Left cardiac atrium (tissue), 4 donors: ENCODE results near the gene CREBRF. TPM values are rescaled to one million over a fixed set of nuclear protein-coding genes. Genes with fewer than 3 reads are reported as not detected.
A peak's percentile ranks its signal among the peaks of the same experiment; 100 is the strongest.
"Not testable (repeated sequence)": the region's sequence is repeated elsewhere in the genome, so short reads cannot be mapped to it uniquely, and the experiment has no call there.

Experiments used
- ATAC-seq, 2 donors: fragments of 200-7000 bp; cut with Tn5 transposase; one replicate each; pipeline ENCODE4 v1.9.1; 2020; ENCODE audit warnings: mild to moderate bottlenecking in 2 of 2, moderate library complexity in 2 of 2
- DNase-seq: peaks from one replicate; pipeline ENCODE4 v3.0.0-alpha.2; 2020
- intact Hi-C, 2 donors: fragments of 100-400 bp; cut with DNase I; formaldehyde crosslinking; loops; one replicate each; pipeline versions ENCODE4 v1.14.1 to v1.15.1; 2022 to 2023
- total RNA-seq, 2 donors: library from RNA; stranded (reverse); fragmentation: NEBNext Ultra II Directional; extraction: Animal tissue kit (Norgen Biotek cat#: 25700); gene quantifications; one replicate each; pipeline ENCODE4 v1.2.1, GENCODE V29; 2021
- donor health status: DM: no; HTN: yes; CAD: no.
- donor health status: DM: no; HTN: yes; CAD: no; lungs with severe emphysema.
- donor health status: DM: yes; HTN: yes; CAD: no.
- donor health status: Dilated cardiomyopathy.

Gene CREBRF
- total RNA-seq, 2 donors from 2014 or later = 13.2 to 23.9 TPM

DNA sequence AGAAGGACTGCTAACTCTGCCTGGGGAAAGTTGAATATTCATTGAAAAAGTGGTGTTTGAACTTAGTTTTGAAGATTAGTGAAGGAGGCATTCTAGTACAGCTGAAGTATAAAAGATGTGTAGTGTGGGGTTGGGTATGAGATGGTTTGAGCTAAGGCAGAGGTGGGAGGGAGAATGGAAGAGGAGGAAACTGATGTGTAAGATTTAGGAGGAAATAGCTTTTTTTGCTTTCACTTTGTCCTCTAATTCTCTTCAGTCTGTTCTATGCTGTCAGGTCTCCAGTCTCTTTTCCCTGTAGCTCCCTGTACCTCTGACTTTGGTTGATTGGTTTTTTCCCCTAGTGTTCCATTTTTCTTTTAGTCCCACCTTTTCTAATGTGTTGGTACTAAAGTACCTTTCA lies 9.0 kb downstream of the CREBRF start:
- intact Hi-C loops = no loop called here
- DNase-seq (no peak), ATAC-seq (no peak)

DNA sequence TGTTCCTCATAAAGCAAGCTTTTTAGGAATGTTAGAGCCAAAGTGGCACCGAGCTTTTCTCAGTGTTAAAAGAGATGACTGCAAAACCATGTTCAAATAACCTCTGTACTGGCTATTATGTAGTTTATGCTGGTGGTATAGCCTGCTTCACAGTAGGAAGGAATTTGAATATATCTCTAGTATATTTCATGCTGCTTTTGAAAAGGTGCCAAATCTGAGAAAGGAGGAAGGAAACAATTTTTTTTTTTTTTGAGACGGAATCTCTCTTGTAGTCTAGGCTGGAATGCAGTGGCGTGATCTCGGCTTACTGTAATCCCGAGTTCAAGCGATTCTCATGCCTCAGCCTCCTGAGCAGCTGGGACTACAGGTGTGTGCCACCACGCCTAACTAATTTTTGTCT lies 13.5 kb downstream of the CREBRF start:
- intact Hi-C loops = no loop called here
- ATAC-seq (no peak), DNase-seq (no peak)

DNA sequence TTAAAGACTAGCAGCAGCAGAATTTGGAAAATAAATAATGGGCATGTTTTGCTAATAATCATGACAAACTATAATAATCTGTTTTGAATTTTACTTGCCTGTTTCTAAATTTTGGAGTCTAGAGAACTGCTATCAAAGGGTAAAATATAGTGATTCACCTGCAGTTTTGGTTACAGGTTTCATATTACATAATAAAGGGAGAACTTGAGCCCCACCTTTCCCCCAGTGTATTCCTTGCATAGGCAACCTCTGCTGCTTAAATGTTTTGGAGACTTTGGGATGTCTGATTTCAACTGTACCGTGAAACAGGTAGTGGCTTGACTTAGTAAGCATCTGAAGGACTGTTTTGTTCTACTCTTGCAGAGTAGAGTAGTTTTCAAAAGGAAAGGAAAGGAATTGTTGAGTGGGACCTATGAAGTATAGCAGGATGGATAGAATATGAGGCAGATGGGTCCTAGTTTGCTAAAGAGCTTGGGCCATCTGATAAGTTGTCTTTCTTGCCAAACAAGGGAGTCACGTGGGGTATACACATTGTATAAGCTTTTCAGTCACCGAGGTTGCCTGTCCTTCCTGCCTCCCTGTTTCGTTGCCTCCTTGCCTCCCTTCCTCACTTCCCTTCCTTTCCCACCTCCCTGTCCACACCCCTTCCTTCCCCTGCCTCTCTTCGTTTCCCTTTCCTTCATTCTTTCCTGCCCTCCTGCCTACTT lies 19.1 kb downstream of the CREBRF start:
- intact Hi-C loops = no loop called here
- DNase-seq = no peak
- no peak for ATAC-seq

DNA sequence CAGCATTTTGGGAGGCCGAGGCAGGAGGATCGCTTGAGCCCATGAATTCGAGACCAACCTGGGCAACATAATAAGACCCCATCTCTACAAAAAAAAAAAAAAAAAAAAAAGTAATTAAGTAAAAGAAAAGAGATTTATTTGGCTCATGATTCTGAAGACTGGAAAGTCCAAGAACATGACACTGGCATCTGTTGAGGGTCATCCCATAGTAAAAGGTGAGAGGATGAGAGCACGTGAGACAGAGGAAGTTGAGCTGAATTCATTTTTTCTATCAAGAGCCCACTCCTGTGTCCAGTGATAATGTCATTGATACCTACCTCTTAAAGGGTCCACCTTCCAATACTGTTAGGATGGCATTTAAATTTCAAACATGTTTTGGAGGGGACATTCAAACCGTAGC lies 19.8 kb downstream of the CREBRF start:
- no peak for DNase-seq
- ATAC-seq = no peak
- intact Hi-C loops = no loop called here

DNA sequence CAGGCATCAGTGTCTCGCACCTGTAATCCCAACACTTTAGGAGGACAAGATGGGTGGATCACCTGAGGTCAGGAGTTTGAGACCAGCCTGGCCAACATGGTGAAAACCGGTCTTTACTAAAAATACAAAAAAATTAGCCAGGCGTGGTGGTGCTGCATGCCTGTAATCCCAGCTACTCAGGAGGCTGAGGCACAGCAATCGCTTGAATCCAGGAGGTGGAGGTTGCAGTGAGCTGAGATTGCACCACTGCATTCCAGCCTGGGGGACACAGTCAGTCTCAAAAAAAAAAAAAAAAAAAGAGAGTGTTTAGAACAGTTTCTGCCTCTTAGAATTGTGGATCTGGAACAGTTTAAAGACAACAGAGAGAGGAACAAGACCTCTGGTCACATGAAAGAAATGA lies 20.3 kb downstream of the CREBRF start:
- ATAC-seq, intact Hi-C loops, DNase-seq: not testable (repeated sequence)

DNA sequence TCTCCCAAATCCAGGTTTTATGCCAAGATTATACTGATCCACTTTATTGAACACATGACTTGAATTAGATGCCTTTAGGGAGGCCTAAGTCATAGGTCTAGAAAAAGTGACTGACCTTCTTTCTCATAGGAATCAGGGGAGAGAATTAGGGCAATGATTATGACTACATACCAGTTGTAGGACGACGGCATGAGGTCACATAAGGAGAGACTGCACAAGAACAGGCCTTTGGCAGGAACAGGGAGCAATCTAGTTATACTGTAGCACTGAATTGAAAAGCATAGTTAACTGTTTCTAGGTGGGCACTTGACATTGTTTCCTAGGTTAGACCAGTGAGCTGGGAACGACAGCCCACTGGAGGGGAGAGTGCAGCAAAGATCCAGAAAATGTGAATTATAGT lies 22.7 kb downstream of the CREBRF start:
- intact Hi-C loops = no loop called here
- DNase-seq (no peak), ATAC-seq (peak in 1 of 2 donors; percentile 25)

DNA sequence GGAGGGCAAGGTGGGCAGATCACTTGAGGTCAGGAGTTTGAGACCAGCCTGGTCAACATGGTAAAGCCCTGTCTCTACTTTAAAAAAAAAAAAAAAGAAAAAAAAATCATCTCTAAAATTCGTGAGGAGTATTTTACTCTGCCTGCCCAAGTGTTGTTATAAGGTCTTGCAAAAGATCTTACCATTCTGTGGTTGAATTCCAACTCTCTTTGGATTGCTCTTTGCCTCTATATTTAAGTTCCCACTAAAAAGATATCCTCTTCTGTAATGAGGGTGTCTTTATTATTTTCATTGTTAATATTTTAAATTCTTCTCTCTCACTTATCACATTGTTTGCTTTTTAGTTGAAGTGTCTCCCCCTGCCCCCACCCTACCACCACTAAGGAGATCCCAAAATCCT lies 33.4 kb downstream of the CREBRF start:
- intact Hi-C loops = no loop called here
- DNase-seq (no peak), ATAC-seq (no peak)

DNA sequence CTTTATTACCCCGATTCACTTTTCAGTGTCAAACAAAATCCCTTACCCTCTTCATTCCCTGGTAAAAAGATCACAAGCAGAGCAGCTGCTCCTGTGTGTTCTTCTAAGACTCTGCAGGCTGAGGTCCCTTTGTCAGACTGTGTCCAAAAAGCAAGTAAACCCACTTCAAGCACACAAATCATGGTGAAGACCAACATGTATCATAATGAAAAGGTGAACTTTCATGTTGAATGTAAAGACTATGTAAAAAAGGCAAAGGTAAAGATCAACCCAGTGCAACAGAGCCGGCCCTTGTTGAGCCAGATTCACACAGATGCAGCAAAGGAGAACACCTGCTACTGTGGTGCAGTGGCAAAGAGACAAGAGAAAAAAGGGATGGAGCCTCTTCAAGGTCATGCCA lies 34.5 kb downstream of the CREBRF start:
- intact Hi-C loops = no loop called here
- DNase-seq (no peak), ATAC-seq (no peak)

DNA sequence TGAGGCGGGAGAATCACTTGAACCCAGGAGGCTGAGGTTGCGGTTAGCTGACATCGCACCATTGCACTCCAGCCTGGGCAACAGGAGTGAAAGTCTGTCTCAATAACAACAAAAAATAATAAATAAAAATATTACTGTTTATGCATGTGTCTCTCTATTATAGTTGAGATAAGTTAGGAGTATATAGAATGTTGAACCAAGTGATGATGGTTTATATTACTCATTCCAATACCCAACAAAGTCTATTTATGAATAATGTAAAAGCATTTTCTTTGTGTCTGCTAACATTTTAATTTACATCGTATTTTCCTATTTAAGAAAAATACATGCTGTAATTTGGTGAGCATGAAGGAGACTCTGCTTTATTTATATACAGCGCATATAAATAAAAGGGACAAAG lies 35.8 kb downstream of the CREBRF start:
- intact Hi-C loops = no loop called here
- DNase-seq (no peak), ATAC-seq (no peak)

DNA sequence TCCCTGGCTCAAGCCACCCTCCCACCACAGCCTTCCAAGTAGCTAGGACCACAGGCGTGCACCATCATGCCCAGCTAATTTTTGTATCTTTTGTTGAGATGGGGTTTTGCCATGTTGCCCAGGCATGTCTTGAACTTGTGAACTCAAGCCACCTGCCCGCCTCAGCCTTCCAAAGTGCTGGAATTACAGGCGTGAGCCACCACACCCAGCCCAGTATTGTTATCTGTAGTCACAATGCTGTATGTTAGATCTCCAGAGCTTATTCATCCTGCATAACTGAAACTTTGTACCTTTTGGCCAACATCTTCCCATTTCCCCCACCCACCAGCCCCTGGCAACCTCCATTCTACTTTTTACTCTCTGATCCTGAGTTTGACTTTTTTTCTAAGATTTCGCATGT lies 37.5 kb downstream of the CREBRF start:
- intact Hi-C loops = no loop called here
- ATAC-seq = peak in 1 of 2 donors; percentile 30
- no peak for DNase-seq

DNA sequence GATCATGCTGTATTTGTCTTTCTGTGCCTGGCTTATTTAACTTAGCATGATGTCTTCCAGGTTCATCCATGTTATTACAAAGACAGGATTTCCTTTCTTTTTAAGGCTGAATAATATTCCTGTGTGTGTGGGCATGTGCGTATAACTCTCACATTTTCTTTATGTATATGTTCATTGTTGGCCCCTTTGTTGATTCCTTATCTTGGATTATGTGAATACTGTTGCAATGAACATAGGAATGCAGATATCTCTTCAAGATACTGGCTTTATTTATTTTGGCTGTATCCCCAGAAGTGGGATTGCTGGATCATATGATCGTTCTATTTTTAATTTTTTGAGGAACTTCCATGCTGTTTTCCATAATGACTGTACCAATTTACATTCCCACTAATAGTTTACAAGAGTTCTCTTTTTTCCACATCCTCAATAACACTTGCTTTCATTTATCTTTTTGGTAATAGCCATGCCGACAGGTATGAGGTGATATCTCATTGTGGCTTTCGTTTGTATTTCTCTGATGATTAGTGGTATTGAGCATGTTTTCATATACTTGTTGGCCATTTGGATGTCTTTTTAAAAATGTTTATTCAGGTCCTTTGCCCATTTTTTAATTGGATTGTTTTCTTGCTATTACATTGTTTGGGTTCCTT lies 38.0 kb downstream of the CREBRF start:
- intact Hi-C loops = no loop called here
- ATAC-seq = peak in 1 of 2 donors; percentile 32
- no peak for DNase-seq

DNA sequence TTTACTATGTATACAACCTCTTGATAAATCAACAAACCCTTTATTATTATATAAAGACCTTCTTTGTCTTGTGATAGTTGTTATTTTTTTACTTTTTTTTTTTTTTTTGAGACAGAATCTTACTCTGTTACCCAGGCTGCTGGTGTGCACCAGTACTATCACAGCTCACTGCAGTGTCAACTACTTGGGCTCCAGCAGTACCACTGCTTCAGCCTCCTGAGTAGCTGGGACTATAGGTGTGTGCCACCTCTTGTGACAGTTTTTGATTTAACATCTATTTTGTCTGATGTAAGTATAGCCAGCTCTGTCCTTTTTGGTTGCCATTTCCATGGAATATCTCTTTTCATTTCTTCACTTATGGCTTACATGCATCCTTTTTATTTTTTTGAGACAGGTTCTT lies 42.6 kb downstream of the CREBRF start:
- ATAC-seq (no peak), DNase-seq (no peak)
- intact Hi-C loops = no loop called here

DNA sequence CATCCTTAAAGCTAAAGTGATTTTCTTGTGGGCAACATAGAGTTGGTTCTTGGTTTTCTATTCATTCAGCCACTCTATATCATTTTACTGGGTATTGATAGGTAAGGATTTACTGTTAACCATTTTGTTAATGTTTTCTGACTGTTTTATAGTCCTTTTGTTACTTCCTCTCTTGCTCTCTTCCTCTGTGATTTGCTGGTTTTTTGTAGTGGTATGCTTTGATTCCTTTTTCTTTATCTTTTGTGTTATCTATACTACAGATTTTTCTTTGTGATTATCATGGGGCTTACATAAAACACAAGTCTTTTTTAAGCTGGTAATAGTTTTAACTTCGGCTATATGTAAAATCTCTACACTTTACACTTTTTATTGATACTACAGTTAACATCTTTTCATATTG lies 43.3 kb downstream of the CREBRF start:
- intact Hi-C loops = no loop called here
- DNase-seq (no peak), ATAC-seq (no peak)

DNA sequence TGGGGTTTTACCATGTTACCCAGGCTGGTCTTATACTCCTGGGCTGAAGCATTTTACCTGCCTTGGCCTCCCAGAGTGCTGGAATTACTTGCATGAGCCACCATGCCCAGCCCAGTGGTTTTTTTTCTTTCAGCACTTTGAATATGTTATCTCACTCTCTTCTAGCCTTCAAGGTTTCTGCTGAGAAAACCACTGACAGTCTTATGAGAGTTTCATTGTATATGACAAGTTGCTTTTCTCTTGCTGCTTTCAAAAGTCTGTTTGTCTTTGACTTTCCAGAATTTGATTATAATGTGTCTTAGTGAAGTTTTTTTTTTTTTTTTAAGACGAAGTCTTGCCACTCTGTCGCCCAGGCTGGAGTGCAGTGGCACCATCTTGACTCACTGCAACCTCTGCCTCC lies 45.1 kb downstream of the CREBRF start:
- intact Hi-C loops = no loop called here
- ATAC-seq = no peak
- DNase-seq = no peak

DNA sequence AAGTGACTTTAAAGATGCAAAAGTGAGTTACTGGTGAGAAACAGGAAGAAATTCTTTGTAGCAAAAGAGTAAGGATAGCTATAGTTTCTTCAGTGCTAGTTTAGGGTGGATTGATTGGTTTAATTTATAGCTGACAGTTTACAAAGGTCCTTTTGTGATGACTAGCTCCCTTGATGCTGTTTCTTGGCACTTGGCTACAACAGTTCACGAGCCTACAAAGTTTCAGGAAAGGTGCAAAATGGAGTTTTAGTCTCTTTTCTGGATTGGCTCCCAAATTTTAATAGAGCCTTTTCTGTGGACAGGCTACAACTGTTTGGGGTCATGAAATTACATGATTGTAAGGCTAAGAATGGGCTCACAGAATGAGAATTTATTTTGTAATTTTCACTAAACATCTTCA lies 47.3 kb downstream of the CREBRF start:
- ATAC-seq (no peak), DNase-seq (no peak)
- intact Hi-C loops = no loop called here

DNA sequence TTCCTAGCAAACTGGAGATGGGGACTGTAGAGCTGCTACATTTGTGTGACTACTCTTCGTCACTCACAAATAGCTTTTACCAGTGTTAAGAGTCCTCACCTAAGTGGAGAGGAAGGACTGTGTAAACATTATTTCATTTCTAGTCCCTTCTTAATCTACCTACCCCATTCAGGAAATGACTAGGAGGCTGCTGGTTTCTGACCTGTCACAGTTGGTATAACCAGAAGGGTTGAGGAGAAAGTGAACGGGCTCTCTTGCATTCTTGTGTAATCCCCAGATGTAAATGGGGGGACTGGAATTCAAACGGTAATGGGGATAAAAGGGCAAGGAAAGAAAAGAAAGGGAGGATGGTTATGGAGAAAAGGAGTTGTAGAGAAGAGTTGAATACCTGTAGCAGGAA lies 52.8 kb downstream of the CREBRF start:
- intact Hi-C loops = no loop called here
- ATAC-seq = no peak
- DNase-seq = no peak

DNA sequence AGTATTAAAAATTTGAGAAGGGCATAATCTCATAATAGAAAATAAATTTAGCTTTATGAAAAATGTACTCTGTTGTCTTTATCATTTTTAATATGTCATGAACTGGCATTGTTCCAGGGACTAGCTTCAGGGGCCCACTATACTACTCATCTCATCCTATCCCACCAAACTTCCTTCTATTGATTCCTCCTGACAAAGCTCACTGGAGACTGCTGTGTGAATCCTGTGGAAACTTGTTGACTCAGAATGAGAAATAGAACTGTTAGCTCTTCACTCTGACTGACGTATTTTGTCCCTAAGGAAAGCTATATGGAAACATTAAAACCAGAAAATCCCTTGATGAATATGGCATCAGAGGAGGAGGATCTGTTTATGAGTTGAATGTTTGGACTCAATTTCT lies 58.4 kb downstream of the CREBRF start:
- intact Hi-C loops = no loop called here

DNA sequence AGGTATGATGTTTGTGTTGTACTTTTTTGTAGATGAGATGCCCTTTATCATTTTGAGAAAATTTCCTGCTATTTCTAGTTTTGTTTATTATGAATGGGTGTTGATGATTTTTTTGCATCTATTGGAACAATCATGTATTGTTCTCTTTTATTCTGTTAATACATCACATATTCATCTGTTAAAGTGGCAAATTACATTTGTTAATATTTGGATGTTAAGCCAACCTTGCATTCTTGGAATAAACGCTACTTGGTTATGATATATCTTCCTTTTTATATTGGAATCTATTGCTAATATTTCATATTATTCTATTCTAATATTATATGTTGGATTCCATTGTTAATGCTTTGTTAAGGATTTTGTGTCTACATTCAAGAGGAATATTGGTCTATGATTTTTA lies 63.6 kb downstream of the CREBRF start:
- ATAC-seq (no peak), DNase-seq (no peak)
- intact Hi-C loops = no loop called here

More for the DNA sequence above, 58.4 kb downstream of the CREBRF start:
- DNase-seq (no peak), ATAC-seq (no peak)

DNA sequence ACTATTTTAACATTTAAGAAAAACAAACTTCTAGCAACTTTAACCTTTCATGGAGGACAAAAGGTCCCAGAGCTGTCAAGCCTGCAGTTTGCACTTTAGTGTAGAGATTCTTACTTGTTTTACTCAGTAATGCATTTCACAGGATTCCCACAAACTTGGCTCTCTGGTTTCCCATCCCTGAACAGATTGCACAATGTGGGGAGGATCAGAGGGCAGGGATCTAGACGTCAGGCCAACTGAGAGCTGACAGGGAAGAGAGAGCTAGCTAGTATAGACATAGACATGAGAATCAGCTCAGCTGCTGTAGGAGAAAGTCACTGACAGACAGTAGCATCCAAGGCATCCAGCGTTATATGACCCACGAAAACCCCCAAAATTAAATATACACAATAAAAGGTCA lies 67.3 kb downstream of the CREBRF start:
- peak in 1 of 2 donors; percentile 67 for ATAC-seq
- intact Hi-C loops = no loop called here
- no peak for DNase-seq

DNA sequence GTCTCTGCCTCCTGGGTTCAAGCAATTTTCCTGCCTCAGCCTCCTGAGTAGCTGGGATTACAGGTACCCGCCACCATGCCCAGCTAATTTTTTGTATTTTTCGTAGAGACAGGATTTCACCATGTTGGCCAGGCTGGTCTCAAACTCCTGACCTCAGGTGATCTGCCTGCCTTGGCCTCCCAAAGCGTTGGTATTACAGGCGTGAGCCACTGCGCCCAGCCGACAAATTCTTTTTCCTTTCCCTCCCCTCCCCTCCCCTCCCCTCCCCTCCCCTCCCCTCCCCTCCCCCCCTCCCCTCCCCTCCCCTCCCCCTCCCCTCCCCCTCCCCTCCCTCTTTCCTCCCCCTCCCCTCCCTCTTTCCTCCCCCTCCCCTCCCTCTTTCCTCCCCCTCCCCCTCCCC lies 76.0 kb downstream of the CREBRF start:
- intact Hi-C loops, ATAC-seq: not testable (repeated sequence)

DNA sequence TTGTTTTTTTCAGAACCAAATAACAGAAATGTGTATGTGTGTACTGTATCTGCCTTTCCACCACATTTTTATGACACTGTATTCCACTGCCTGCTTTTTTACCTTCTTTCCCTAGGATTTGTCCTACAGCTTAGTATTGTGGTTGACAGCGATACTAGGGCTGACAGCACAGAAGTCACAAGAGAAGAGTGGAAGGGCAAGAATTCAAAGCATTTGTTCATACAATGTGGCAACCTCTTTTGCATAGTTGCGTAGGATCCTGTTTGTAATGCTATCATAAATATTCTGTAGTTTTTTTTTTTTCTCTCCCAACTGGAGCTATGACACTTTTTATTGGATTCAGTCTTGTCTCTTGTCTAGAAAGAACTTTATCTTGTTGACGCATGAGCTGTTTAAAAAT lies 82.6 kb downstream of the CREBRF start:
- intact Hi-C loops = no loop called here
- ATAC-seq (no peak), DNase-seq (no peak)

More for the DNA sequence above, 76.0 kb downstream of the CREBRF start:
- not testable (repeated sequence) for DNase-seq
